Measurements from ENCODE around the gene ARHGEF39. TPM values are rescaled to one million over a fixed set of nuclear protein-coding genes. Genes with fewer than 3 reads are reported as not detected.
A peak's percentile ranks its signal among the peaks of the same experiment; 100 is the strongest.
"Not testable (repeated sequence)": the region's sequence is repeated elsewhere in the genome, so short reads cannot be mapped to it uniquely, and the experiment has no call there.

The ARHGEF39 gene
- total RNA-seq, 1 experiment from 2014 or later: 15.3 TPM

- peaks cover 9% of the 10 kb centered on the region; the same call in 1 of the 2 replicates for H3K79me2 ChIP-seq (ENCODE audit: low read length)
- H3K27ac ChIP-seq (ENCODE audit: low read length): peak overlapping the region; percentile 53; the same call in 1 of the 2 replicates
- H3K4me1 ChIP-seq (ENCODE audit: low read length): peaks cover 57% of the 10 kb centered on the region
- no peaks in the 10 kb centered on the region for H3K36me3 ChIP-seq (ENCODE audit: insufficient read depth, low read length)
- H4K20me1 ChIP-seq (ENCODE audit: insufficient read depth, low read depth, low read length): no peaks in the 10 kb centered on the region
- H2AFZ ChIP-seq (ENCODE audit: low read length): peak overlapping the region; percentile 25
- H3K4me2 ChIP-seq (ENCODE audit: low read depth, low read length, poor library complexity, severe bottlenecking): peak overlapping the region; percentile 93
- H3K9me3 ChIP-seq (ENCODE audit: low read length): no peaks in the 10 kb centered on the region
- H3K4me3 ChIP-seq (ENCODE audit: low read length): peak overlapping the region; percentile 68
- peak overlapping the region; percentile 70 for H3K9ac ChIP-seq (ENCODE audit: low read length)
- H3K27me3 ChIP-seq (ENCODE audit: low read length): no peaks in the 10 kb centered on the region
- H3K9me2 ChIP-seq (replicated peaks; ENCODE audit: insufficient read depth, low read length): no peaks in the 10 kb centered on the region
- DNase-seq: peak; percentile 96
These were observed 18.3 kb downstream of the ARHGEF39 start for GRCh38 chr9:35646533-35647265.

GRCh38 chr9:35646153-35646532 is 18.9 kb downstream of the ARHGEF39 start:
- H3K9ac ChIP-seq (ENCODE audit: low read length): peak overlapping the region; percentile 70
- H3K36me3 ChIP-seq (ENCODE audit: insufficient read depth, low read length): no peaks in the 10 kb centered on the region
- H3K4me1 ChIP-seq (ENCODE audit: low read length): peaks cover 53% of the 10 kb centered on the region
- no peak overlapping the region for H3K27ac ChIP-seq (ENCODE audit: low read length)
- no peaks in the 10 kb centered on the region for H3K27me3 ChIP-seq (ENCODE audit: low read length)
- H2AFZ ChIP-seq (ENCODE audit: low read length): peak overlapping the region; percentile 25
- H3K4me2 ChIP-seq (ENCODE audit: low read depth, low read length, poor library complexity, severe bottlenecking): peak overlapping the region; percentile 93
- no peaks in the 10 kb centered on the region for H4K20me1 ChIP-seq (ENCODE audit: insufficient read depth, low read depth, low read length)
- DNase-seq: no peak
- no peaks in the 10 kb centered on the region for H3K9me2 ChIP-seq (replicated peaks; ENCODE audit: insufficient read depth, low read length)
- H3K4me3 ChIP-seq (ENCODE audit: low read length): peak overlapping the region; percentile 68
- H3K79me2 ChIP-seq (ENCODE audit: low read length): peaks cover 9% of the 10 kb centered on the region; the same call in 1 of the 2 replicates
- no peaks in the 10 kb centered on the region for H3K9me3 ChIP-seq (ENCODE audit: low read length)

GRCh38 chr9:35645736-35646135 is 19.3 kb downstream of the ARHGEF39 start:
- H3K4me2 ChIP-seq (ENCODE audit: low read depth, low read length, poor library complexity, severe bottlenecking): peak overlapping the region; percentile 93
- H2AFZ ChIP-seq (ENCODE audit: low read length): peak overlapping the region; percentile 25
- not testable (repeated sequence) for H3K9me2 ChIP-seq (replicated peaks; ENCODE audit: insufficient read depth, low read length); H3K9me3 ChIP-seq (ENCODE audit: low read length); DNase-seq; H3K36me3 ChIP-seq (ENCODE audit: insufficient read depth, low read length); H3K79me2 ChIP-seq (ENCODE audit: low read length); H3K27ac ChIP-seq (ENCODE audit: low read length); H3K27me3 ChIP-seq (ENCODE audit: low read length); H4K20me1 ChIP-seq (ENCODE audit: insufficient read depth, low read depth, low read length)
- H3K4me3 ChIP-seq (ENCODE audit: low read length): peak overlapping the region; percentile 68
- peaks cover 49% of the 10 kb centered on the region for H3K4me1 ChIP-seq (ENCODE audit: low read length)
- peak overlapping the region; percentile 70 for H3K9ac ChIP-seq (ENCODE audit: low read length)

GRCh38 chr9:35643046-35643445 is 21.9 kb downstream of the ARHGEF39 start:
- Histone ChIP-seq H3K27ac (ENCODE audit: low read length) (no peak overlapping the region), H3K4me2 (ENCODE audit: low read depth, low read length, poor library complexity, severe bottlenecking) (no peak overlapping the region), H3K4me1 (ENCODE audit: low read length) (peaks cover 22% of the 10 kb centered on the region)

GRCh38 chr9:35641478-35641877 is 23.5 kb downstream of the ARHGEF39 start:
- not testable (repeated sequence) for H3K79me2 ChIP-seq (ENCODE audit: low read length); H4K20me1 ChIP-seq (ENCODE audit: insufficient read depth, low read depth, low read length); DNase-seq; H3K36me3 ChIP-seq (ENCODE audit: insufficient read depth, low read length); H3K4me2 ChIP-seq (ENCODE audit: low read depth, low read length, poor library complexity, severe bottlenecking); H3K9me3 ChIP-seq (ENCODE audit: low read length); H3K27me3 ChIP-seq (ENCODE audit: low read length); H3K4me3 ChIP-seq (ENCODE audit: low read length); H3K9me2 ChIP-seq (replicated peaks; ENCODE audit: insufficient read depth, low read length); H3K27ac ChIP-seq (ENCODE audit: low read length); H3K9ac ChIP-seq (ENCODE audit: low read length); H2AFZ ChIP-seq (ENCODE audit: low read length)
- H3K4me1 ChIP-seq (ENCODE audit: low read length): peaks cover 12% of the 10 kb centered on the region

More at GRCh38 chr9:35643046-35643445, 21.9 kb downstream of the ARHGEF39 start:
- H2AFZ ChIP-seq (ENCODE audit: low read length): no peak overlapping the region
- H3K9me3 ChIP-seq (ENCODE audit: low read length): no peaks in the 10 kb centered on the region
- no peaks in the 10 kb centered on the region for H3K27me3 ChIP-seq (ENCODE audit: low read length)
- H3K79me2 ChIP-seq (ENCODE audit: low read length): no peaks in the 10 kb centered on the region
- no peaks in the 10 kb centered on the region for H3K9me2 ChIP-seq (replicated peaks; ENCODE audit: insufficient read depth, low read length)
- no peak overlapping the region for H3K9ac ChIP-seq (ENCODE audit: low read length)
- no peaks in the 10 kb centered on the region for H3K36me3 ChIP-seq (ENCODE audit: insufficient read depth, low read length)
- DNase-seq: no peak
- H3K4me3 ChIP-seq (ENCODE audit: low read length): no peak overlapping the region
- no peaks in the 10 kb centered on the region for H4K20me1 ChIP-seq (ENCODE audit: insufficient read depth, low read depth, low read length)

- not testable (repeated sequence) for H3K27ac ChIP-seq (ENCODE audit: low read length); H3K4me2 ChIP-seq (ENCODE audit: low read depth, low read length, poor library complexity, severe bottlenecking); H3K79me2 ChIP-seq (ENCODE audit: low read length)
These were observed 24.6 kb downstream of the ARHGEF39 start for GRCh38 chr9:35640431-35640830.

GRCh38 chr9:35639631-35640030 is 25.4 kb downstream of the ARHGEF39 start:
- no peak overlapping the region for H2AFZ ChIP-seq (ENCODE audit: low read length)
- no peaks in the 10 kb centered on the region for H3K27me3 ChIP-seq (ENCODE audit: low read length)
- H3K4me1 ChIP-seq (ENCODE audit: low read length): peaks cover 21% of the 10 kb centered on the region
- DNase-seq: no peak
- no peaks in the 10 kb centered on the region for H4K20me1 ChIP-seq (ENCODE audit: insufficient read depth, low read depth, low read length)
- H3K4me3 ChIP-seq (ENCODE audit: low read length): no peak overlapping the region
- H3K9me2 ChIP-seq (replicated peaks; ENCODE audit: insufficient read depth, low read length): no peaks in the 10 kb centered on the region
- H3K4me2 ChIP-seq (ENCODE audit: low read depth, low read length, poor library complexity, severe bottlenecking): no peak overlapping the region
- no peaks in the 10 kb centered on the region for H3K9me3 ChIP-seq (ENCODE audit: low read length)
- H3K79me2 ChIP-seq (ENCODE audit: low read length): no peaks in the 10 kb centered on the region
- H3K36me3 ChIP-seq (ENCODE audit: insufficient read depth, low read length): no peaks in the 10 kb centered on the region
- H3K9ac ChIP-seq (ENCODE audit: low read length): no peak overlapping the region
- no peak overlapping the region for H3K27ac ChIP-seq (ENCODE audit: low read length)

More at GRCh38 chr9:35640431-35640830, 24.6 kb downstream of the ARHGEF39 start:
- DNase-seq; H2AFZ ChIP-seq (ENCODE audit: low read length); H4K20me1 ChIP-seq (ENCODE audit: insufficient read depth, low read depth, low read length); H3K27me3 ChIP-seq (ENCODE audit: low read length); H3K36me3 ChIP-seq (ENCODE audit: insufficient read depth, low read length); H3K9ac ChIP-seq (ENCODE audit: low read length); H3K9me3 ChIP-seq (ENCODE audit: low read length); H3K4me3 ChIP-seq (ENCODE audit: low read length); H3K9me2 ChIP-seq (replicated peaks; ENCODE audit: insufficient read depth, low read length): not testable (repeated sequence)
- peaks cover 13% of the 10 kb centered on the region for H3K4me1 ChIP-seq (ENCODE audit: low read length)

GRCh38 chr9:35639225-35639624 is 25.8 kb downstream of the ARHGEF39 start:
- H3K27ac ChIP-seq (ENCODE audit: low read length); H3K27me3 ChIP-seq (ENCODE audit: low read length); DNase-seq; H3K79me2 ChIP-seq (ENCODE audit: low read length); H3K9me2 ChIP-seq (replicated peaks; ENCODE audit: insufficient read depth, low read length); H2AFZ ChIP-seq (ENCODE audit: low read length); H3K4me2 ChIP-seq (ENCODE audit: low read depth, low read length, poor library complexity, severe bottlenecking); H3K36me3 ChIP-seq (ENCODE audit: insufficient read depth, low read length); H4K20me1 ChIP-seq (ENCODE audit: insufficient read depth, low read depth, low read length); H3K4me3 ChIP-seq (ENCODE audit: low read length); H3K9me3 ChIP-seq (ENCODE audit: low read length); H3K9ac ChIP-seq (ENCODE audit: low read length): not testable (repeated sequence)
- H3K4me1 ChIP-seq (ENCODE audit: low read length): peaks cover 25% of the 10 kb centered on the region

Data from Karpas-422 (cell line).